HG03378 (cell line): ENCODE data around the gene ITGAV.

Experiments
- ATAC-seq: cut with Tn5 transposase; IDR thresholded peaks from one replicate; pipeline ENCODE4 v1.9.1; 2021; ENCODE audit warnings: mild to moderate bottlenecking, moderate library complexity; ENCODE audit not compliant: unreplicated experiment

ITGAV gene

DNA sequence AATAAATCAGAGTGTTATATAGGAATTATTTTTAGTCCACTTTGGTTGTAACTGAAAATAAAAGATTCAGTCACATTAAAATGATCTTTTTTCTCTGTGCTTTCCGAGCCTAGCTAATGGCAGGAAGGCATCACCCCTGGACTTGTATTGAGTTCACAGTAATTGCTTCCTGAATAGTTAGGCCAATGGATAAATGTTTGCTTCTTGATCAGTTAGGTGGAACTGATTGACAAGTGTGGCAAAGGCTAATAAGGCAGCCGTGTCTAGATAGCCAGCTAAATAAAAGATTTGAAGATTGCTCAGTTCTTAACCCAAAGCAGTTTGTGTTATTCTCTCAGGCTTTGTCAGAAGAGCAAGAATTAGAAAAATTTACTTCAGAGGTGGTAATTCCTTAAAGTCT, 124.8 kb downstream of the ITGAV start:
- no peak for ATAC-seq

DNA sequence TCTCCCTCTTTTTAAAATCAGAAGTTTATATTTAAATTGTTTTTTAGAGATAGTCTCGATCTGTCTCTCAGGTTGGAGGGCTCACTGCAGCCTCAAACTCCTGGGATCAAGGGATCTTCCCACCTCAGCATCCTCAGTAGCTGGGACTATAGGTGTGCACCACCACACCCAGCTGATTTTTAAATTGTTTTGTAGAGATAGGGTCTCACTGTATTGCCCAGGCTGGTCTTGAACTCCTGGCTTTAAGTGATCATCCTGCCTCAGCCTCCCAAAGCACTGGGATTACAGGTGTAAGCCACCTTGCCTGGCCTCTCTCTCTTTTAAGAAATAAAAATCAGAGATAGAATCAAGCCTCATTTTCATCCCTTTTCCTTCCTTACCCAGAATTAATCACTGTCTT, 126.1 kb downstream of the ITGAV start:
- ATAC-seq, result no peak

DNA sequence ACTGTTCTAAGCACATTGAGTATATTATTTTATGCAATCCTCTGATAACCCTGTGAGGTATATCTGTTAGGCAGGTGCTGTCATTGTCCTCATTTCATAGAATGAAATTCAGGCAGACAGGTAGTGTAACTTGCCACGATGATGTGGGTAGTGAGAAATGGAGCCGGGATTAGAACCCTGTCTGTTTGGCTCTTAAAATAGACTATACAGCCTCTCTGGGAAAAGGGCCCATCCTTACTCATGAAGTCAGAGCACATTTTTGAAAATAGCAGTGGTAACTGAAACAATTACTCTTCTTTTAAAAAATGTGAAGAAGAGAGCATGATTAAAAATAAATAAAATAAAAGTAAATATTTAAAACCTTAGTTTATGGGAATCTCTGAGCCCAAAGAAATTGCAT, 127.0 kb downstream of the ITGAV start:
- ATAC-seq, result no peak

DNA sequence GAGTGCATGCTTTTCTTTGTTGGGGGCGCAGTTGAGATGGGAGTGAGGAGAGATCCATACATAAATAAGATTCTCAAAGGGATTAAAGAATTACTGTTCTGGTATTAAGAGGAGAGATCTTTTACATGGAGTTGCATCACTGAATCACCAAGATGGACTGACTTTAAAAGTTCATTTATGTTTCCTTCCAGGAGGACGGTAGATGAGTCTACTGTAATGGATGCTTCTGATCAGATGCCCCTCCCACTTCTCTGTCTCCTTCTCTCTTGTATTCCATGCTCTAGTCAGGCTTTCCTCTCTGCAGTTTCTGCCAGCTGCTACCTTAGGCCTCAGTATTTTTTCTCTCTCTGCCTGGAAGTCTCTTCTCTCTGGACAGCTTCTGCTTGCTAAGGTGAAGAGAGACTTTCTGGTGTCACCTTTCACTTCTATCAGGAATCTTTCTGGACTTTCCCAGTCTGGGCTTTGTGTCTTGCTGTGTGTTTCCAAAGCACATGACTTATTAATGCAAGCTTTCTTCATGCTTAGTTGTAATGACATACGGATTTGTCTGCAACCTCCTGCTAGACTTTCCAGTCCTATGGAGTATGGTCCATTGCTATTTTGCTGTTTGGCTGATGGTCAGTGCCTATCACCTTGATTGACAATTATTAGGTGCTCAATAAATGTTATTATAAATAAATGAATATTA, 127.6 kb downstream of the ITGAV start:
- ATAC-seq, result no peak

DNA sequence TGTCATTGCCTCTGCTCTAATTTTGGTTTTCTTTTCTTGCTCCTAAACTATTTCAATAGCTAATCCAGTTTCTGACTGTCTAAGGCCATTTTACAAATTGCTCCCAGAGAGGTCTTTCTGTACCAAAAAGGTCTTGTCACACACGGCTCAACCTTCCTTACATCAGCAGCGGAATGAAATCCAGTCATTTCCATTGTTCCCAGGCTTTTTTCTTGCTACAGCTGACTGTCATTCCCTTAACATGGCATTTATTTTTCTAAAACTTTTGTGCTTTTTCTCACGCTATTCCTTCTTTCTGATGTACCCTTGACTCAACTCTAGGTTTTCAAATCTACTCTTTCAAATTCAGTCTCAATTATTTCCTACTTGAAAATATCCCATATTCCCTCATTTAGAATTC, 128.3 kb downstream of the ITGAV start:
- no peak for ATAC-seq

DNA sequence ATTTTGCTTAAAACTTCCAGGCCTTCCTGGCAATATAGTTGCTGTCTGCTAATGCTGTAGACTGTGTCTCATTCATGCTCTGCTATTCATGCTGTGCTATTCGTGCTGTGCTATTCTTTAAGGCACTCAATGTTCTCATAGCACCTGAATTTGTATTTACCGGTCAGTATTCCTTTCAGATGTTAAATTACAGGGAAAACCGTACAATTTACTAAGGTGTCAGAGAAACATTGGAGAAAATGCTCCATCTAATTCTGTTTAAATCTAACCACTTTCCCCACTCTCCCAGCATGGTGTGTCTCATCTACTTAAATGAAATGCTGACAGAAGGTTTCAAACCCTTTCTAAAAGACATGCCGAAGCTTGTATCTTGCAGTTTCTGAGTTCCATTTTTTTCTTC, 129.0 kb downstream of the ITGAV start:
- ATAC-seq, result no peak

DNA sequence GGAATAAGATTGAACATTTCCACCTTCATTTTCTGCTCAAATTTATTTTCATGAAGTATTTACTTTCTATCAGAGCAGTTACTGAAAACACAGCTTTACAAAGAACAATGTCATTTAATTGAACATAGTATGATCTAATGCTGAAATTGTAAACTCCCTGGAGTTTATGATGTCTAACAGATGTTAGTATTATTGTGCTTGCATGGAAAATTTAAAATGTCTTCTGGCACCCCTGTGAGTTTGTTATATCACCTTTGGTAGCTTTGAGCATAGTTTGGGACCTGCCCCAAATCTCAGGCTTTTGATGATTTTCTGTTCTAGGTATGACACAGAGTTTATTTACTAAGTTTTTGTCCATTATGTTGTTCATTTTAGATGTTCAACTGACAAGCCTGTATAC, 132.1 kb downstream of the ITGAV start:
- ATAC-seq, result no peak

DNA sequence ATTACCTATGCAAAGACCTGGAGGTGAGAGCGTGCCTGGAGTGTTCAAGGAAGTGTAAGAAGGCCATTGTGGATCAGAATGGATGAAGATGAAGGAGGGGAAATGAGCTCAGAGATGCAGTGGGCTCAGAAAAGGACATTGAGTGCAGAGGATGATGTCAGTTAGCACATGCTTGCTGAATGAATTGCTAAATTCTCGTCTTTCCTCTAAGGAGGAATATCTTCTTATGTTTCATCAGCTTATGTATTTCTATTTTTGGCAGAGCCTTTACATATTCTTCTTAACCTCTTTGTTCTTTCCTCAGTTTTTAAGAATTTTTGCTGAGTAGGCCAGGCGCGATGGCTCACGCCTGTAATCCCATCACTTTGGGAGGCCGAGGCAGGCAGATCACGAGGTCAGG, 134.9 kb downstream of the ITGAV start:
- ATAC-seq, result no peak

DNA sequence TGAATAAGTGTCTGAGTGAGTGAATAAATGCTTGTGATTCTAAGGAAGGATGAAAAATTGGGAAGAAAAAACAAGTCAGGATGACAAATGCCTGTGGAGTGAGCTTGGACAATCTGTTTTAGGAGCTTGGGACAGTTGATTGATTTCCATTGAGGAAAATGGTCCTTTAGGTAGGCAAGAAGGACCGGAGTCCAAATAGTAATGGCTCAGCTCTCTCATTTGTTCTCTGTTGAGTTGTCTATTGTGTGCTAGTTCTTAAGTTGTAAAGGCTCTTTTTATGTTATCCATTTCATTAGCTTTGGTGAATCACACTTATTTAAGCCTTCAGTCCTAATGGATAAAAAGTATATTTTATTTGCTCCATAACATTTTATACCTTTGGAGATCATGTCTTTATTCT, 135.9 kb downstream of the ITGAV start:
- no peak for ATAC-seq

DNA sequence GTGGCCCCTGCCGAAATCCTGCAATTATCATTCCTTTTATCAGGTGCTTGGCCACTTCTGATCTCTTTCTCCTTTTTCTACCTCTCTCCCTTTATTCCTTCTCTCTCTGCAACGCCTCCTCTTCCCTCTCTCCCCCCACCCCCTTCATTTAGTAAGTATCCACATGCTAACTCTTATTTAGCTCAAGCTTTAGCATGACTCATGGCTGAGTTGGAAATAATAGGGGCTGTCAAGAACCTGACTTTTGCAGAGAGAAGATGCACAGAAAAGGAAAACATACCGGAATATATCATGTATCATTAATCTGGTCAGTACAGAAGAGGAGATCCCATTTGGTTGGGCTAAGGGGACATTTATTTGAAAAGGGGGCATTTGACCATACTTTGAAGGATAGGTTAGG, 137.1 kb downstream of the ITGAV start:
- ATAC-seq, result no peak

DNA sequence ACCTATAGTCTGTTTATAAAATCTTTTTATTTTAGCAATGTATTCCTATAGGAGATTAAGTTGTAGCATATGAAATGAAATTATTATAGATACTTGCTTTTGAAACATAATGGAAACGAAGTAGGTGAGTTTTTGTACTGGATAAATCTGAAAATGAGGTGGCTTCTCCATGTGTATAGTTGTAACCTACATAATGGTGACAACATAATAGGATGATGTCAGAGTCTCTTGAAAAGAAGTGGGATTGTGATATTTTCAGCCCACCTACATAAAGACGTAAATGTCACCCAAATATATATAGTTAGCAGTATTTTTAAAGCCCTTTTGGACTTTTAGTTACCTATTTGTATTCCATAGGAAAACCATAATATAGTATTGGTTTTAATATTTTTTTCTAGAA, 138.8 kb downstream of the ITGAV start:
- ATAC-seq, result no peak
